ENCODE results near the gene HIBADH. TPM values are rescaled to one million over a fixed set of nuclear protein-coding genes. Genes with fewer than 3 reads are reported as not detected.

The HIBADH gene
- total RNA-seq, 2 experiments from 2014 or later = 21.9 to 22.6 TPM

DNA sequence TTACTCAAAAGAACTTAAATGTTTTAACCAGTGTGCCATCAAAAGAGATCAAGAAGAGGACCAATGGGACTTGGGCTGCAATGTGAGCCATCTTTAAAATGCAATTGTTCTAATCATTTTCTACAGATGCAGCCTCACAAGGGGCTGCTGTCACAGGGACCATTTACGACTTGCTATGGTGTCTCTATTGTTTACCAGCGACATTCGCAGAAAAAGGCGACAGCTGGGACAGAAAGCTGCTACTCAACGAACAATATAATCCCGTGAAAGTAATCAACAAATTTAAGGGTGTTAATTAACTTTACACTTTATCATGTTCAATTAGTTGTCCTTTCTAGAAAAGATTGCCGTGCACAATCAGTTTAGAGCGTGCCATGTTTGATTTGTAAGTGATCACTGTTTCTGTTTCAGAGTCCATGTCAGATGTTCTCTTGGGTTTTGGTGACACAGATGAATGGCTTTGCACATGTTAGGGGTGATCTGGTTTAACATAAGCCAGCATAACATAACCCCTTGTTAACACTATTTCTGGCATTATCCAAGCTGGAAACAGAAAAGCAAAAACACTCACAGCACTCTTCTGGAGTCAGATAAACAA lies 110.8 kb downstream of the HIBADH start:
- no peaks in the 10 kb centered on the region for H3K9me3 Mint-ChIP-seq
- no peak overlapping the region for H3K4me3 Mint-ChIP-seq
- CTCF ChIA-PET = interaction anchor here (1.2 kb wide), 1 partner anchor 20 kb away, joined by 3 read pairs; no protein-coding TSS in a partner anchor
- no peaks in the 10 kb centered on the region for H3K27me3 Mint-ChIP-seq
- H3K36me3 Mint-ChIP-seq = no peaks in the 10 kb centered on the region
- POLR2A ChIA-PET = no interaction called here
- H3K27ac Mint-ChIP-seq = no peak overlapping the region
- intact Hi-C loops (cut with micrococcal nuclease) = no loop called here
- no peaks in the 10 kb centered on the region for H3K4me1 Mint-ChIP-seq (ENCODE audit: low read depth)
- DNase-seq = no peak

DNA sequence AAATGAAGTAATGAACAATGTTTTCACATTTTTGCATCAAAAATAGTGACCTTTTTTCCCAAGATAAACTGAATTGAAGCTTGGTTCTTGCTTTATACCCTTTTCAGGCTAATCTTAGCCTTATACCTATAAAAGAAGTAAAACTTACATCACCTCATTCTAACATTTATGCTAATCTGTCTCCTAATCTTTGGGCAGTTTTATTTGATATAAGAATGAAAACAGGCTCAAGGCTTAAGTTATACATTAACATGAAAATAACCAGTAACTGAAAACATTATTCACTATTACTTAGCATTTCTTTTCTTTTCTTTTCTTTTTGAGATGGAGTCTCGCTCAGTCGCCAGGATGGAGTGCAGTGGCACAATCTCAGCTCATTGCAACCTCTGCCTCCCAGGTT lies 113.1 kb downstream of the HIBADH start:
- H3K27ac Mint-ChIP-seq = no peak overlapping the region
- no peaks in the 10 kb centered on the region for H3K9me3 Mint-ChIP-seq
- CTCF ChIA-PET = no interaction called here
- no peak for DNase-seq
- H3K4me1 Mint-ChIP-seq (ENCODE audit: low read depth) = no peaks in the 10 kb centered on the region
- no peak overlapping the region for H3K4me3 Mint-ChIP-seq
- POLR2A ChIA-PET = no interaction called here
- intact Hi-C loops (cut with micrococcal nuclease) = loop anchor here (10.0 kb wide), 1 partner anchor 1525 kb away; no protein-coding TSS in a partner anchor
- H3K27me3 Mint-ChIP-seq = no peaks in the 10 kb centered on the region
- no peaks in the 10 kb centered on the region for H3K36me3 Mint-ChIP-seq

DNA sequence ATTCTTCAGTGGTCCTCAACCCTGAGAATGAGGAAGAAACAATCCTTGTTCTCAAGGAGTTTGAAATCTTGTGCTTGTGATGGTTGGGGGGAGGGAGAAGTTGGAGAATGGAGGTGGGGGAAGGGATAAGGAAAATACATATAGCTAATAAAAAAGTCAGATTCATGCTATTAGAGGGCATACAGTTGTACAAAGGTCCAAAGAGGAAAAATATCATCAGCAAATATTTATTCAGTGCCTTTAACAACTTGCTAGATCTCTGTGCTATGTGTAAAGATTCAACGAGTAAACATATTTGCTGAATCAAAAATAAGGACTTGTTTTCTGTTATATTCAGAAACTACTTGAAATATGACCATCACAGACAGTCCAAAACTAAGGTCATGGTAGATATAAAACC lies 114.4 kb downstream of the HIBADH start:
- Mint-ChIP-seq H3K9me3 (no peaks in the 10 kb centered on the region), H3K36me3 (peaks cover 4% of the 10 kb centered on the region)

DNA sequence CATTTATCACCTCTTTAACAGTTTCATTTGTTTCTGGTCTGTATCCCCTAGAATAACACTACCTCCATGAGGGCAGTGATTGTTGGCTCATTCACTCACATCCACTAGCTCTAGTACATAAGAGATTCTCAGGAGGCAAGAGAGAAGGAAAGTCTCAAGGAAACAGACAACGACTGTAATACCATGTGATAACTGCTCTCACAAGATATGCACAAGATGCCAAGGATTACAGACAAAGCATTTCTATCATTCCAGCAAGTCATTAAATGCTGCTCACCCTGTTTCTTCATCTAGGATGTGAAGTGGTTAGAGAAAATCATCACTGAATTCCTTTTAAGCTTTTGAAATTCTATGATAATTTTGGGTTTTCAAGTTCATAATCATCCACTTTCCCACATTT lies 115.3 kb downstream of the HIBADH start:
- CTCF ChIA-PET = no interaction called here
- no peaks in the 10 kb centered on the region for H3K9me3 Mint-ChIP-seq

More for the DNA sequence above, 114.4 kb downstream of the HIBADH start:
- no peaks in the 10 kb centered on the region for H3K27me3 Mint-ChIP-seq
- no peak for DNase-seq
- CTCF ChIA-PET = no interaction called here
- H3K4me1 Mint-ChIP-seq (ENCODE audit: low read depth) = no peaks in the 10 kb centered on the region
- H3K4me3 Mint-ChIP-seq = no peak overlapping the region
- H3K27ac Mint-ChIP-seq = no peak overlapping the region
- intact Hi-C loops (cut with micrococcal nuclease) = loop anchor here (10.0 kb wide), 1 partner anchor 1526 kb away; no protein-coding TSS in a partner anchor
- POLR2A ChIA-PET = no interaction called here

DNA sequence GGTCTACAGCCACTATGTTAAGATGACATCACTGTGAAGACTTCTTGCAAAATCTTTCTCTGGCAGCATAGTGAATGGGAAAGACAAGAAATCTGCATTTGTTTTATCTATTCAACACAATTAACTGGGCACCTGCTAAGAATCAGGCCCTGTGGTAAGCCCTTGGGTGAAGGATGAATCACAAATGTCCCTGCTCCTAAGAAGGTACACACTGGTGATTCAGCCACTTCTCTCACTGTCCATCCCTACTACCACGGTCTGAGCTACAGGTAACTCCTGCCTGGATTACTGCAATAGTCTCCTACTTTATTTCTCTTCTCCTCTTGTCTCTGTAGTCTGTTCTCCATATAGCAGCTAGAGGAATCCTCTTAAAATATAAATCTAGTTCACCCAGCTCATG lies 116.1 kb downstream of the HIBADH start:
- intact Hi-C loops (cut with micrococcal nuclease) = loop anchor here (10.0 kb wide), 1 partner anchor 1528 kb away; no protein-coding TSS in a partner anchor
- H3K4me3 Mint-ChIP-seq = no peak overlapping the region
- CTCF ChIA-PET = interaction anchor here (1.0 kb wide), 1 partner anchor 228 kb away, joined by 3 read pairs; no protein-coding TSS in a partner anchor

More for the DNA sequence above, 115.3 kb downstream of the HIBADH start:
- POLR2A ChIA-PET = no interaction called here
- Mint-ChIP-seq H3K4me1 (ENCODE audit: low read depth) (no peaks in the 10 kb centered on the region), H3K36me3 (peaks cover 12% of the 10 kb centered on the region), H3K27ac (no peak overlapping the region), H3K4me3 (no peak overlapping the region), H3K27me3 (no peaks in the 10 kb centered on the region)
- no peak for DNase-seq
- intact Hi-C loops (cut with micrococcal nuclease) = loop anchor here (10.0 kb wide), 1 partner anchor 1527 kb away; no protein-coding TSS in a partner anchor

DNA sequence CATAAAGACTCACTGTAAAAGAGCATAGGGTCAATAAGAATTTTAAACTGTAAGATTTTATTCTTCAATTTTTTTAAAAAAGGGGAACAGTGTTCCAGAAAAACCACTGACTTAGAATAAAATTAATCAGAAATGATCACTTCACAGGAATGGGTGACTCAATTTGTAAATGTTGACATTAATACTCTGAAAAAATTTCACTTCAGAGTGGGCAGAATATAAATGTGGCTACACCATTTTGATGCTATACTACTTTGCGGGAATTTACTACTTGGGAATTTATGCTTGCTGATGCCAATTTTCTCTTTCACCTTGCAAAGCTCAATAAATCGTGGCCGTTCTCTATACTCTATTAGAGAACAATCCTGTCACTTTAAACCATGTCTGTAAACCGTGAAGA lies 126.9 kb downstream of the HIBADH start:
- intact Hi-C loops (cut with micrococcal nuclease) = no loop called here
- no peaks in the 10 kb centered on the region for H3K4me1 Mint-ChIP-seq (ENCODE audit: low read depth)

More for the DNA sequence above, 116.1 kb downstream of the HIBADH start:
- Mint-ChIP-seq H3K36me3 (peaks cover 17% of the 10 kb centered on the region), H3K4me1 (ENCODE audit: low read depth) (no peaks in the 10 kb centered on the region), H3K27me3 (no peaks in the 10 kb centered on the region), H3K27ac (no peak overlapping the region), H3K9me3 (peaks cover 1% of the 10 kb centered on the region)
- no peak for DNase-seq
- POLR2A ChIA-PET = no interaction called here

DNA sequence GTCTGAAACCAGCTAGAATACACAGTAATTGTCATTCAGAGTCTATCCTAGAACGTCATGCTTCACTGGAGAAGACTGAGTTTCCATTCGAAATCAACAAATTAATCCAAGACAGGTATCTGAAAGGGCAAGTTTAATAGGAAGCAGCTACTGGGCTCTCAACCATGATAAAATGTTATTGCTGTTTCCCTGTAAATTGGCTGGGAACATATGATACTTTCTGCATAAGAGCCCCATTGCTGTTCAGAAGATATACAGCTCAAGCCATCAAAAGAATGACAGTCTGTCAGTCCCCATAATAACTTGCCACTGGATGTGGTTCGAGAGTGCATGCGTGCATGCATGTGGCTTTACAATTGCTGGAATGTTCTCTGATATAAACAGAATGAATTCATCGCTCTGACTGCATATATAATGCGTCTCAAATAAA lies 129.0 kb downstream of the HIBADH start:
- no peaks in the 10 kb centered on the region for H3K4me1 Mint-ChIP-seq (ENCODE audit: low read depth)
- DNase-seq = no peak
- no peaks in the 10 kb centered on the region for H3K27me3 Mint-ChIP-seq
- peaks cover 21% of the 10 kb centered on the region for H3K36me3 Mint-ChIP-seq
- H3K9me3 Mint-ChIP-seq = no peaks in the 10 kb centered on the region
- no peak overlapping the region for H3K4me3 Mint-ChIP-seq
- POLR2A ChIA-PET = no interaction called here
- intact Hi-C loops (cut with micrococcal nuclease) = no loop called here
- H3K27ac Mint-ChIP-seq = no peak overlapping the region
- CTCF ChIA-PET = no interaction called here

More for the DNA sequence above, 126.9 kb downstream of the HIBADH start:
- no peaks in the 10 kb centered on the region for H3K27me3 Mint-ChIP-seq
- DNase-seq = no peak
- H3K36me3 Mint-ChIP-seq = peaks cover 17% of the 10 kb centered on the region
- CTCF ChIA-PET = no interaction called here
- no peak overlapping the region for H3K27ac Mint-ChIP-seq
- H3K9me3 Mint-ChIP-seq = no peaks in the 10 kb centered on the region
- POLR2A ChIA-PET = no interaction called here
- no peak overlapping the region for H3K4me3 Mint-ChIP-seq

DNA sequence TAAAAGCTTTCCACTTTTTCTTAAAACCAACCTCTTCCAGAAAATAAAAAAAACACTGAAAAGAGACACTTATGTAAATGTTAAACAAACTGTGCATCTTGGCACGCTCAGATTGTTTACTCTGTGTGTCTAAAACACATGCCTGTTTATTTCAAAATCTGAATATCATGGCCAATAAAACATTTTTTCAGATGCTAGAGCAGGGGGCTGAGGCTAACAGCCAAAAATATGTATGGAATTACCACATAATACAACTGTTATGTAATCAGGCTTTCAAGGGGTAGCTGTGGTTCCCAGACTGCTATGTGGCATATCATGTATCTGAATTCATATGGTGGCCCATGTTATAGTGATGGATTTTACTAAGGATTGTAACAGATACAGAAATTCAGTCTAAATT lies 130.4 kb downstream of the HIBADH start:
- peaks cover 23% of the 10 kb centered on the region for H3K36me3 Mint-ChIP-seq
- no peak for DNase-seq
- no peaks in the 10 kb centered on the region for H3K27me3 Mint-ChIP-seq
- H3K4me1 Mint-ChIP-seq (ENCODE audit: low read depth) = no peaks in the 10 kb centered on the region
- POLR2A ChIA-PET = no interaction called here
- intact Hi-C loops (cut with micrococcal nuclease) = no loop called here
- no peaks in the 10 kb centered on the region for H3K9me3 Mint-ChIP-seq
- CTCF ChIA-PET = no interaction called here
- H3K27ac Mint-ChIP-seq = no peak overlapping the region
- H3K4me3 Mint-ChIP-seq = no peak overlapping the region

DNA sequence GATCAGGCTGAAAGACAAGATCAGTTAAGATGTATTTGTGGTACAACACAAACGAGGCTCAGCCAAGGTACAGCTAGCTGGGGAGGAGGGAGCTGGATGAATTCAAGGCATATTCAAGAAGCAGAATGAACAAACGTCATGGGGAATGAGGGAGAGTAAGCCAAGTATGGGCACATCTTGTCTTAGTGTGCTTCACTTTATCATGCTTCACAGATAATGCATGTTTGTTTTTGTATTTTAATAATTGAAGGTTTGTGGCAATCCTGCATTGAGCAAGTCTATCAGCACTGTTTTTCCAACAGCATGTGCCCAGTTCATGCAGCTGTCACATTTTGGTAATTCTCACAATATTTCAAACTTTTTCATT lies 135.4 kb downstream of the HIBADH start:
- Mint-ChIP-seq H3K27me3 (no peaks in the 10 kb centered on the region), H3K4me1 (ENCODE audit: low read depth) (no peaks in the 10 kb centered on the region), H3K27ac (no peak overlapping the region), H3K9me3 (no peaks in the 10 kb centered on the region), H3K4me3 (no peak overlapping the region), H3K36me3 (peaks cover 38% of the 10 kb centered on the region)
- ChIA-PET POLR2A (no interaction called here), CTCF (no interaction called here)
- no peak for DNase-seq
- intact Hi-C loops (cut with micrococcal nuclease) = no loop called here

DNA sequence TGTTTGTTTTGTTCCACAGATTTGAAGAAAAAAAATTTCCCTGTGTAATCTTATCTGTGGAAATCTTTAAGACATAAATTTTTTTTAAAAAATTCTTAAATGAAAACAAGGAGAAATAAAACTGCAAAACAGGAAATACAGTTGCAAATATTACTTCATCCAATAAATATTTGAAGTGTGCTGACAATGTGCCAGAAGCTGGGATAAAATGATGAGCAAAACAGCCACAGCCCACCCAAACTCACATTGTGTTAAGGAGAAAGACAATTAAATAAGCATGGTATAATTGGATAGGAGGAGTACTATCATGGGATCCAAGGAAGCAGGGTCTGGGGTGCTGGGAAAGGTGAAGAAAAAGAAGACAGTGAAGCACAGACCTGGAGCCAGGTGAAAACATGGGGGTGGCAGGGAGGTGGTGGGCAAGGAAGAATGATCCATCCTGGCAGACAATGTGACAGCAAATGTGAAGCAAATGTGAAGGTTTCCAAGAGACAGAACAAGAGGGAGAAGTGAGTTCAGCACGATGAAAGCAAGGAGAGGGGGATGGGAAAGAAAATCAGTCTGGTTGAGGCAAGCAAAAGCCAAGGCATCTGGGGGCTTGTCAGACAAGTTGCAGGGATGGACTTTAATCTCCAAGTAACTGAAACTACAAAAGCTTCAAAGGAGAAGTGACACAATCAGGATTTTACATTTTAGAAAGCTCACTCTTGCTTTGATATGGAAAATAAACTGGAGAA lies 135.9 kb downstream of the HIBADH start:
- Mint-ChIP-seq H3K4me3 (no peak overlapping the region), H3K4me1 (ENCODE audit: low read depth) (no peaks in the 10 kb centered on the region), H3K36me3 (peaks cover 38% of the 10 kb centered on the region), H3K27me3 (no peaks in the 10 kb centered on the region), H3K9me3 (no peaks in the 10 kb centered on the region), H3K27ac (no peak overlapping the region)
- ChIA-PET POLR2A (no interaction called here), CTCF (no interaction called here)
- intact Hi-C loops (cut with micrococcal nuclease) = no loop called here
- no peak for DNase-seq

DNA sequence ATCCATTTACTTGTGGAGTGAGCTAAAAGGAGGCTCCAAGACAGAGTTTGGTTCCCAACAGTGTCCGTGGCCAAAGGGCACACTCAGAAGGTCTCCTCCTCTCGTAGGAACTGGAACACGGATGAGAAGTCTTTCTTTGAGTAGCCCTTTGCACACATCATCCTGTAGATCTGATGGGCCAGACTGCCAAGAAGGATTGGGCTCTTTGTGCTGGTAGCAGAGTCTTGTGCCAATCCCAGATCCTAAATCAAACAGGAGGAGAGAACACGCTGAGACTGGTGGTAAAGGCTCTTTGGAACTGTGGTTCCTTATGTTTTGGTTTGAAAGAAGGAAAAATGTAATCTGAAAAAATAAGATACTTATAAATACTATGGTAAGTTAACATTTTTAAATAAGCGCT lies 136.6 kb downstream of the HIBADH start:
- Mint-ChIP-seq H3K27me3 (no peaks in the 10 kb centered on the region), H3K36me3 (peaks cover 37% of the 10 kb centered on the region), H3K27ac (no peak overlapping the region), H3K4me3 (no peak overlapping the region), H3K4me1 (ENCODE audit: low read depth) (no peaks in the 10 kb centered on the region), H3K9me3 (no peaks in the 10 kb centered on the region)
- intact Hi-C loops (cut with micrococcal nuclease) = no loop called here
- ChIA-PET POLR2A (no interaction called here), CTCF (no interaction called here)
- DNase-seq = no peak

DNA sequence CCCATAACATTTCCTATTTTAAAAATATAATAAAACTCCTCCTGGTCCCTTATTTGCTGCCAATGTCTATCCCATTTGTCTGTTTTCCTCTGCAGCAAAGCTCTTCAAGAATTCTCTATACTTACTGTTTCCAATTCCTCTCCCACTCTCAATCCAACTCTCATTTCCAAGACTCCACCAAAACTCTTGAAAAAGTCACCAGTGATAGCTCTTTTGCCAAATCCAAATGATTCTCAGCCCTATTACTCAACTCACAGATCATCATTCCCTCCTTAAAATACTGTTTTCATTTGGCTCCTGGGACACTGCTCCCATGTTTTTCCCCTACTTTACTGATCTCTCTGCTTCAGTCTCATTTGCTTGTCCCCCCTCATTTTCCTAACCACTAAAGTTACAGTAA lies 139.4 kb downstream of the HIBADH start:
- ChIA-PET CTCF (interaction anchor here (0.7 kb wide), 1 partner anchor 33 kb away, joined by 3 read pairs; no protein-coding TSS in a partner anchor), POLR2A (no interaction called here)
- Mint-ChIP-seq H3K4me1 (ENCODE audit: low read depth) (no peaks in the 10 kb centered on the region), H3K27me3 (no peaks in the 10 kb centered on the region), H3K36me3 (peaks cover 22% of the 10 kb centered on the region), H3K9me3 (no peaks in the 10 kb centered on the region), H3K4me3 (no peak overlapping the region), H3K27ac (no peak overlapping the region)
- intact Hi-C loops (cut with micrococcal nuclease) = no loop called here
- no peak for DNase-seq

DNA sequence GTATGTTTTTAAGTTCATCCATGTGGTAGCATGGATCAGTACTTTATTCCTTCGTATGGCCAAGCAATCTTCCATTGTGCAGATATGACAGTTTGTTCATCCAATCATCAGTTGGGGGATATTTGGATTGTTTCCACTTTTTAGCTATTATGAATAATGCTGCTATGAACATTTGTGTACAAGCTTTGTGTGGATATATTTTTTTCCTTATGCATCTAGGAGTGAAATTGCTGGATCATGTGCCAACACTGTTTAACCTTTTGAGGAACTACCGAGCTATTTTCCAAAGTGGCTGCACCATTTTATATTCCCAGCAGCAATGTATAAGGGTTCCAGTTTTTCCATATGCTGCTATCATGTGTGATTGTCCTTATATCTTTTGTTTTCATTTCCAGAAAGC lies 140.1 kb downstream of the HIBADH start:
- H3K9me3 Mint-ChIP-seq = no peaks in the 10 kb centered on the region
- H3K27ac Mint-ChIP-seq = no peak overlapping the region
- no peaks in the 10 kb centered on the region for H3K4me1 Mint-ChIP-seq (ENCODE audit: low read depth)
- POLR2A ChIA-PET = no interaction called here
- no peak overlapping the region for H3K4me3 Mint-ChIP-seq
- peaks cover 21% of the 10 kb centered on the region for H3K36me3 Mint-ChIP-seq
- DNase-seq = no peak
- intact Hi-C loops (cut with micrococcal nuclease) = no loop called here
- CTCF ChIA-PET = no interaction called here
- no peaks in the 10 kb centered on the region for H3K27me3 Mint-ChIP-seq
